HepG2 (cell line): Measurements from ENCODE around the gene TADA2B. TPM values are rescaled to one million over a fixed set of nuclear protein-coding genes. Genes with fewer than 3 reads are reported as not detected.

Experiments
- CENPT ChIP-seq: sonication (generic); formaldehyde crosslinking; IDR thresholded peaks from 2 replicates; pipeline ENCODE4 v1.8.0; 2022; ENCODE audit warnings: low read depth, mild to moderate bottlenecking, moderate library complexity, missing genetic modification reagents
- ELF3 ChIP-seq: IDR thresholded peaks from 2 replicates; pipeline ENCODE4 v1.6.1; 2016; ENCODE audit warnings: missing genetic modification reagents, missing compliant biosample characterization
- ISX ChIP-seq: sonication (generic); formaldehyde crosslinking; conservative IDR thresholded peaks from 2 replicates; pipeline ENCODE4 v1.5.0; 2020; ENCODE audit warnings: missing genetic modification reagents
- KAT7 ChIP-seq: IDR thresholded peaks from 2 replicates; pipeline ENCODE4 v1.6.1; 2018; ENCODE audit warnings: borderline replicate concordance, missing compliant biosample characterization
- NCOA1 ChIP-seq: sonication (generic); formaldehyde crosslinking; IDR thresholded peaks from 2 replicates; pipeline ENCODE4 v1.9.0; 2021; ENCODE audit warnings: missing genetic modification reagents
- PRMT3 ChIP-seq: sonication (generic); formaldehyde crosslinking; IDR thresholded peaks from 2 replicates; pipeline ENCODE4 v1.8.1; 2022; ENCODE audit warnings: low read depth, mild to moderate bottlenecking, moderate library complexity, missing genetic modification reagents, borderline replicate concordance
- RFX1 ChIP-seq: fragments of 450-650 bp; IDR thresholded peaks from 2 replicates; pipeline ENCODE4 v1.6.1; 2017
- RXRB ChIP-seq: IDR thresholded peaks from 2 replicates; pipeline ENCODE4 v1.6.1; 2016; ENCODE audit warnings: borderline replicate concordance, missing genetic modification reagents, missing compliant biosample characterization
- SMAD9 ChIP-seq: sonication (generic); formaldehyde crosslinking; IDR thresholded peaks from 2 replicates; pipeline ENCODE4 v1.5.1; 2020; ENCODE audit warnings: mild to moderate bottlenecking, missing genetic modification reagents
- ZIK1 ChIP-seq: sonication (generic); formaldehyde crosslinking; IDR thresholded peaks from 2 replicates; pipeline ENCODE4 v1.5.0; 2020; ENCODE audit warnings: mild to moderate bottlenecking, low read depth, missing genetic modification reagents, borderline replicate concordance
- ZNF3 ChIP-seq: IDR thresholded peaks from 2 replicates; pipeline ENCODE4 v1.7.0; 2017; ENCODE audit warnings: inconsistent platforms
- ZNF510 ChIP-seq: sonication (generic); formaldehyde crosslinking; IDR thresholded peaks from 2 replicates; pipeline ENCODE4 v1.4.0; 2020; ENCODE audit warnings: low read depth, mild to moderate bottlenecking, missing genetic modification reagents
- ZNF850 ChIP-seq: sonication (generic); formaldehyde crosslinking; conservative IDR thresholded peaks from 2 replicates; pipeline ENCODE4 v1.9.0; 2021; ENCODE audit warnings: mild to moderate bottlenecking, missing genetic modification reagents
- ZNF883 ChIP-seq: sonication (generic); formaldehyde crosslinking; IDR thresholded peaks from 2 replicates; pipeline ENCODE4 v1.5.1; 2020; ENCODE audit warnings: mild to moderate bottlenecking, missing genetic modification reagents; ENCODE audit errors: not compliant biosample characterization
- polyA plus RNA-seq, 8 experiments: library from polyadenylated mRNA; depleted of rRNA in 3 of 8; stranded (reverse) in 7 of 8; unstranded in 1 of 8; fragments of >200 nt; fragmentation: Illumina TruSeq in 4 of 8; extraction: Trizol in 4 of 8; gene quantifications; 2 replicates each; pipeline versions ENCODE4 v1.2.1 to v1.2.3, GENCODE V29; 2011 to 2016; ENCODE audit warnings: low read depth in 4 of 8, missing spikeins in 1 of 8, mixed read lengths in 1 of 8; ENCODE audit not compliant: insufficient read depth in 1 of 8
- total RNA-seq, 5 experiments: library from RNA; depleted of rRNA; stranded (reverse); fragments of >200 nt; fragmentation: Illumina TruSeq; extraction: Trizol; gene quantifications; 2 replicates each; pipeline ENCODE4 v1.2.3, GENCODE V29; 2016; ENCODE audit warnings: low read depth in 1 of 5
- TF ChIP-seq, protein P1 (sequence below): IDR thresholded peaks from 2 replicates; pipeline ENCODE4 v1.6.1; 2016
- TF ChIP-seq, protein P2 (sequence below): IDR thresholded peaks from 2 replicates; pipeline ENCODE4 v1.6.1; 2012; ENCODE audit warnings: inconsistent platforms
- TF ChIP-seq, protein P3 (sequence below): sonication (generic); formaldehyde crosslinking; IDR thresholded peaks from 2 replicates; pipeline ENCODE4 v1.4.0; 2020; ENCODE audit warnings: missing genetic modification reagents
- TF ChIP-seq, protein P4 (sequence below): sonication (generic); formaldehyde crosslinking; IDR thresholded peaks from 2 replicates; pipeline ENCODE4 v1.4.0; 2020; ENCODE audit warnings: low read depth, mild to moderate bottlenecking, missing genetic modification reagents
- TF ChIP-seq, protein P5 (sequence below): sonication (generic); formaldehyde crosslinking; IDR thresholded peaks from 2 replicates; pipeline ENCODE4 v1.4.0; 2020; ENCODE audit warnings: low read depth, missing genetic modification reagents

Gene TADA2B
- total and polyA plus RNA-seq, 2 of the 13 experiments (the other 11 are each of a cell fraction or from before 2014, with no cell fraction given) = 4.6 to 8.9 TPM

DNA sequence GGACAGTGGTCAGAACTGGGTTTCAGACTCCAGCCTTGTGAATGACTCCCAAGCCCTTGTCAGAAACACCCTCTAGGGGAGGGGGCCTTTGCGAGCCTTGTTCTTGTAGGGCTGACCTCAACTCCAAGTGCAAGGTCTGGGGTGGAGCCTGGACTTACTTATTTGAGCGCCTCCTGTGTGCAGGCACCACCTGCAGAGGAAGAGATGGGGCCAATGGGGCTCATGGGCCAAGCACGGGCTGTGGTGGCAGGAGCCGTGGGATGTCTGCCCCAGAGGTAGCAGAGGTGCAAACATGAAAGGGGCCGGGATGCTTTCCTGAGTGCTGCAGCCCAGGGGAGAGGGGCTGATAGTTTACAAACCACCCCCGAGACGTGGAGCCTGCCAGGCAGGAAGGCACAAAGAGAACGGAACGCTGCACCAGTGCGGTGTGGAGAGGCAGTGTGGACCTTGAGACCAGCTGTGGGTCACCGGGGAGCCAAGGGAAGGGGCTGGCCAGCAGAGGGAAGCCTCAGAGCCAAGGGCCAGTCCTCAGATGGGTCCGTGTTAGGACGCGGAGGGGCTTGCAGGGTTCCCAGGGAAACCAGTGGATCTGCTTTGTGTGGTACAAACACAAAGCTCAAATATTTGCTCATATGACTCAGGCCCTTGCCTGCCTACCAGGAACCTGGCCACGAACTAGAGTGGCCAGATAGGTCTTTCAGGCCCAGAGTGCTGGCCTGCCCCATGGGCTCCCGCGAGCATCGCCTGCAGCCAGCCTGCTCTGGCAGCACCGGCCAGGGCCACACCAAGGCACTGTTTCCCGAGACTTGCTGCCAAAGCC lies 8.7 kb upstream of the TADA2B start (continued):
- TF ChIP-seq, protein P1, sequence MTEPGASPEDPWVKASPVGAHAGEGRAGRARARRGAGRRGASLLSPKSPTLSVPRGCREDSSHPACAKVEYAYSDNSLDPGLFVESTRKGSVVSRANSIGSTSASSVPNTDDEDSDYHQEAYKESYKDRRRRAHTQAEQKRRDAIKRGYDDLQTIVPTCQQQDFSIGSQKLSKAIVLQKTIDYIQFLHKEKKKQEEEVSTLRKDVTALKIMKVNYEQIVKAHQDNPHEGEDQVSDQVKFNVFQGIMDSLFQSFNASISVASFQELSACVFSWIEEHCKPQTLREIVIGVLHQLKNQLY (CRISPR knock-in tag) = no peak
- TF ChIP-seq, protein P2, sequence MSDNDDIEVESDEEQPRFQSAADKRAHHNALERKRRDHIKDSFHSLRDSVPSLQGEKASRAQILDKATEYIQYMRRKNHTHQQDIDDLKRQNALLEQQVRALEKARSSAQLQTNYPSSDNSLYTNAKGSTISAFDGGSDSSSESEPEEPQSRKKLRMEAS = peak; percentile 67
- TF ChIP-seq ELF3 (CRISPR knock-in tag) = peak; percentile 79
- TF ChIP-seq ZIK1 (CRISPR knock-in tag) = 0 out of 2 replicates have a peak, but pooled peaks have one; percentile 50
- no peak for TF ChIP-seq ISX
- TF ChIP-seq PRMT3 = no peak
- TF ChIP-seq, protein P3, sequence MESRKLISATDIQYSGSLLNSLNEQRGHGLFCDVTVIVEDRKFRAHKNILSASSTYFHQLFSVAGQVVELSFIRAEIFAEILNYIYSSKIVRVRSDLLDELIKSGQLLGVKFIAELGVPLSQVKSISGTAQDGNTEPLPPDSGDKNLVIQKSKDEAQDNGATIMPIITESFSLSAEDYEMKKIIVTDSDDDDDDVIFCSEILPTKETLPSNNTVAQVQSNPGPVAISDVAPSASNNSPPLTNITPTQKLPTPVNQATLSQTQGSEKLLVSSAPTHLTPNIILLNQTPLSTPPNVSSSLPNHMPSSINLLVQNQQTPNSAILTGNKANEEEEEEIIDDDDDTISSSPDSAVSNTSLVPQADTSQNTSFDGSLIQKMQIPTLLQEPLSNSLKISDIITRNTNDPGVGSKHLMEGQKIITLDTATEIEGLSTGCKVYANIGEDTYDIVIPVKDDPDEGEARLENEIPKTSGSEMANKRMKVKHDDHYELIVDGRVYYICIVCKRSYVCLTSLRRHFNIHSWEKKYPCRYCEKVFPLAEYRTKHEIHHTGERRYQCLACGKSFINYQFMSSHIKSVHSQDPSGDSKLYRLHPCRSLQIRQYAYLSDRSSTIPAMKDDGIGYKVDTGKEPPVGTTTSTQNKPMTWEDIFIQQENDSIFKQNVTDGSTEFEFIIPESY (CRISPR knock-in tag) = peak; percentile 71
- TF ChIP-seq ZNF883 = peak; percentile 82
- TF ChIP-seq RXRB = peak; percentile 70; the same call in 1 of the 2 replicates
- TF ChIP-seq, protein P4, sequence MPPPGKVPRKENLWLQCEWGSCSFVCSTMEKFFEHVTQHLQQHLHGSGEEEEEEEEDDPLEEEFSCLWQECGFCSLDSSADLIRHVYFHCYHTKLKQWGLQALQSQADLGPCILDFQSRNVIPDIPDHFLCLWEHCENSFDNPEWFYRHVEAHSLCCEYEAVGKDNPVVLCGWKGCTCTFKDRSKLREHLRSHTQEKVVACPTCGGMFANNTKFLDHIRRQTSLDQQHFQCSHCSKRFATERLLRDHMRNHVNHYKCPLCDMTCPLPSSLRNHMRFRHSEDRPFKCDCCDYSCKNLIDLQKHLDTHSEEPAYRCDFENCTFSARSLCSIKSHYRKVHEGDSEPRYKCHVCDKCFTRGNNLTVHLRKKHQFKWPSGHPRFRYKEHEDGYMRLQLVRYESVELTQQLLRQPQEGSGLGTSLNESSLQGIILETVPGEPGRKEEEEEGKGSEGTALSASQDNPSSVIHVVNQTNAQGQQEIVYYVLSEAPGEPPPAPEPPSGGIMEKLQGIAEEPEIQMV (CRISPR knock-in tag) = peak; percentile 100
- TF ChIP-seq, protein P5, sequence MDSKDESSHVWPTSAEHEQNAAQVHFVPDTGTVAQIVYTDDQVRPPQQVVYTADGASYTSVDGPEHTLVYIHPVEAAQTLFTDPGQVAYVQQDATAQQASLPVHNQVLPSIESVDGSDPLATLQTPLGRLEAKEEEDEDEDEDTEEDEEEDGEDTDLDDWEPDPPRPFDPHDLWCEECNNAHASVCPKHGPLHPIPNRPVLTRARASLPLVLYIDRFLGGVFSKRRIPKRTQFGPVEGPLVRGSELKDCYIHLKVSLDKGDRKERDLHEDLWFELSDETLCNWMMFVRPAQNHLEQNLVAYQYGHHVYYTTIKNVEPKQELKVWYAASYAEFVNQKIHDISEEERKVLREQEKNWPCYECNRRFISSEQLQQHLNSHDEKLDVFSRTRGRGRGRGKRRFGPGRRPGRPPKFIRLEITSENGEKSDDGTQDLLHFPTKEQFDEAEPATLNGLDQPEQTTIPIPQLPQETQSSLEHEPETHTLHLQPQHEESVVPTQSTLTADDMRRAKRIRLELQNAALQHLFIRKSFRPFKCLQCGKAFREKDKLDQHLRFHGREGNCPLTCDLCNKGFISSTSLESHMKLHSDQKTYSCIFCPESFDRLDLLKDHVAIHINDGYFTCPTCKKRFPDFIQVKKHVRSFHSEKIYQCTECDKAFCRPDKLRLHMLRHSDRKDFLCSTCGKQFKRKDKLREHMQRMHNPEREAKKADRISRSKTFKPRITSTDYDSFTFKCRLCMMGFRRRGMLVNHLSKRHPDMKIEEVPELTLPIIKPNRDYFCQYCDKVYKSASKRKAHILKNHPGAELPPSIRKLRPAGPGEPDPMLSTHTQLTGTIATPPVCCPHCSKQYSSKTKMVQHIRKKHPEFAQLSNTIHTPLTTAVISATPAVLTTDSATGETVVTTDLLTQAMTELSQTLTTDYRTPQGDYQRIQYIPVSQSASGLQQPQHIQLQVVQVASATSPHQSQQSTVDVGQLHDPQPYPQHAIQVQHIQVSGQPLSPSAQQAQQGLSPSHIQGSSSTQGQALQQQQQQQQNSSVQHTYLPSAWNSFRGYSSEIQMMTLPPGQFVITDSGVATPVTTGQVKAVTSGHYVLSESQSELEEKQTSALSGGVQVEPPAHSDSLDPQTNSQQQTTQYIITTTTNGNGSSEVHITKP (CRISPR knock-in tag) = no peak
- no peak for TF ChIP-seq ZNF850 (CRISPR knock-in tag)
- TF ChIP-seq SMAD9 (CRISPR knock-in tag) = no peak
- TF ChIP-seq ZNF3 (CRISPR knock-in tag) = no peak
- TF ChIP-seq ZNF510 (CRISPR knock-in tag) = 0 out of 2 replicates have a peak, but pooled peaks have one; percentile 67
- TF ChIP-seq RFX1 = peak; percentile 86
- no peak for TF ChIP-seq KAT7 (CRISPR knock-in tag)
- no peak for TF ChIP-seq CENPT (CRISPR knock-in tag)
- TF ChIP-seq NCOA1 (CRISPR knock-in tag) = no peak
